NCI-H187 treated with DMSO at 0.1 percent for 48 hours (cell line): ENCODE measurements around the gene PIK3C2B.
"Not testable (repeated sequence)": the region's sequence is repeated elsewhere in the genome, so short reads cannot be mapped to it uniquely, and the experiment has no call there.

Experiments used
- DNase-seq: peaks from one replicate; lab custom pipeline; 2025; lab: John Stamatoyannopoulos, UW

The PIK3C2B gene

DNA sequence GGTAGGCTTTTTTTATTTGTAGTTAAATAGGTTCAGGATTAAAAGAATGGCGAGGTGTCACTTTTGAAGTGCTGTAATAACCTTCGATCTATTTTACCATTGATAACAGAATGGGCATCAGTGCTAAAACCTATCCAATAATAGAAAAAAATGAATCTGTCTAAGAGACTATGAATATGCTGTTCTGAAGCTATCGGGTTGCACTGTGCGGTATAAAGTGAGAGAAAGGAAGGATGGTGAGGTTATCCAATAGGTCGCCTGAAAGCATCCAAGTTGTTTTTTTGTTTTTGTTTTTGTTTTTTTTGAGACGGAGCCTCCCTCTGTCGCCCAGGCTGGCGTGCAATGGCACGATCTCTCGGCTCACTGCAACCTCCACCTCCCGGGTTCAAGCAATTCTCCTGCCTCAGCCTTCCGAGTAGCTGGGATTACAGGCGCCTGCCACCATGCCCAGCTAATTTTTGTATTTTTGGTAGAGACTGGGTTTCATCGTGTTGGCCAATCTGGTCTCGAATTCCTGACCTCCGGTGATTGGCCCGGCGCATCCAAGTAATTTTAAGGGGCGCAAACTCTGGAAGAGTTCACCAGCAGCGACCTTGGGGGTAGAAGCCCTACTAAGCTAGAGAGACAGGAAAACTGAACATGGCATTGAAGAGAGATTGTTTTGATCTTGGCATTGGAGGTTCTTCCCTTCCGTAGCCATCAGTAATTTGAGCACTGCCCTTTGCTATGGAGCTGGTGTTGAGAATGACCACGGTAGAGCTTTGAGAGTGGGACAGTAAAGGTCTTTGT is 12.9 kb upstream of the PIK3C2B start:
- DNase-seq: peak; percentile 38

DNA sequence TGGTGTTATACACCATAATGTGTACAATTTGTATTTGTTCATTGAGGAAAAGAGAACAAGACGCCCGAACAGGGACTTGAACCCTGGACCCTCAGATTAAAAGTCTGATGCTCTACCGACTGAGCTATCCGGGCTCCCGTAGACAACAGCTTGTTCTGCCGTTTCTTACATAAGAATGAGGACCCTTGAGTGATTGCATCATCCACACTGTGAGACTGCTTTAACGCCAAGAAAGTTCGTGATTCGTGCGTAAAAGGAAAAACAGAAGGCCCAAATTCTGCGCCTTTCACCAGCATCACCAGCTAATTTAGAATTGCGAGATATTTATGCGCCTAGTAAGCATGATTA is 12.3 kb upstream of the PIK3C2B start:
- peak; percentile 82 for DNase-seq

- DNase-seq: peak; percentile 84
Observed at GRCh38 chr1:204506201-204506968, 11.8 kb upstream of the PIK3C2B start.

GRCh38 chr1:204505674-204506200 is 11.1 kb upstream of the PIK3C2B start:
- DNase-seq: no peak

DNA sequence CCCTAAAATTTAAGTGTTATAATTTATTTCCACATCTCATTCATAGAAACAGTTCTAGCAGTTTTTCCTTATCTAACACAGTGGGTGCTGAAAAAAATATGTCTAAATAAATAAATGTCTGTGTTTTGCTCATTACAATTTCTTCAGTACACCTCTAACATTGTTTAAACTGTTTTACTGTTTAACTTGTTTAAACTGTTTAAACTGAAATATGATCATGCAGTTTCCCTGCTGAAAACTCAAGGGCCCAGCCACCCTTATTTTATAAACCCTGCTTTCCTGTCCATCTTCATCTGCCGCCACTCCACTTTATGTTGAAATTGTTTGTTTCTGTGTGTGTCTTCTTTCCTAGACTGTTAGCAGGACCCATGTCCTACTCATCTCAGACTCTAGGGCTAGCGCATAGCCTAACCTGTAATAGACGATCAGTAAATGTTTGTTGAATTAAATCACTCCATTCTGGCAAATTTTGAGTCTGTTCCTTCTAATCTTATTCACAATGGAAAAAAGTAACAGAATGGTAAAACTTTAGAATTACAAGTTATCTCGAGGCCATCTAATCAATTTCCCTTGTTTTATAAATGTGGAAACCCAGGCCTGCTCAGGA is 9.4 kb upstream of the PIK3C2B start:
- DNase-seq: peak; percentile 16

GRCh38 chr1:204503122-204503912 is 8.7 kb upstream of the PIK3C2B start:
- peak; percentile 89 for DNase-seq

- DNase-seq: no peak
Observed at GRCh38 chr1:204502241-204502640, 7.6 kb upstream of the PIK3C2B start.

- DNase-seq: no peak
Observed at GRCh38 chr1:204499511-204500468, 5.2 kb upstream of the PIK3C2B start.

GRCh38 chr1:204498981-204499380 is 4.4 kb upstream of the PIK3C2B start:
- DNase-seq: no peak

DNA sequence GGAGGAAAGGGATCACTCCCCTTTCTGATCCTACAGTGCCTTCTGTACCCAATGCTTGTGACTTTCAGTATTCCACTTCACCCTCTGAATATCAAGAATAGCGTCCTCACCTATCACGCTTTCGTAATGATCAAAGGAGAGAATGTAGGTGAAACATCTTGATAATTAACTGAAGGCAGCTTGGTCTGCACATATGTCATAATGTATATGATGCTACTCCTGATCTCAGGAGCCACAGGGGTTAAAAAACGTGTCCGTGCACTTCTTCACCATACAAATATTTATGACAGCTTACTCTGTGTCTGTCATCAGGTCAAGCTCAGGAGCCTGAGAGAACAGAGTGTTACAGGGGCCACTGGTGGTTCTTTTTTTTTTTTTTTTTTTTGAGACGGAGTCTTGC is 1.2 kb upstream of the PIK3C2B start:
- no peak for DNase-seq

DNA sequence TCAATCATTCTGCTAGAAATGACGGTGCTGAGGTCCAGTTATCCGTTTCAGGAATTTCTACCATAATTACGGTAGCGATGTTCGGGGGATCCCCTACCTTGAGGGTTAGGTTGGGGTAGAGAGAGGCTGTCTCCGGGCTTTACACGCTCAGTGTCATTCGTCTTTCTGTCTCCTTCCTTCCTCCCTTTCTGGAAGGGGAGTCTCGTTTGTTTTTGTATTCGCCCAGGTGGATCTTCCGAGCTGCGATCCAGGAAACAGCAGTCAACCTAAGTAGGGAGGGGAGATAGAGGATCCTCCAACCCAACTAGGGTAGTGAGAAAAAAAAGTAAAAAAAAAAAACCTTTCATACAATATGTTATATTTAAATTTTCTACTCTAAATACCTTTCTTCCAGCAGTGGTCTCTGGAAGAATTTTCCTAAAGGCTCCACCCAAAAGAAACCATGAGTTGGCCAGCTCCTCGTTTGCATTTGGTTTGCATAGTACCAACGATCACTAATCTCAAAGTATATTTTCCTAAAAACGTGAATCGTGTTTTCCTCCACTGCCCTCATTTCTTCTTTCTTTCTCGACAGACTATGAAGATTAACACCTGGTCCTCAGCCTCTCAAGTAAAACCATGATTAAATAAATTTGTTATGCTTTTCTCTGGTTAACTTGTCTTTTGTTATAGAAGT is 611 bp upstream of the PIK3C2B start:
- DNase-seq: no peak

- no peak for DNase-seq
Observed at GRCh38 chr1:204493984-204494280, 673 bp downstream of the PIK3C2B start.

DNA sequence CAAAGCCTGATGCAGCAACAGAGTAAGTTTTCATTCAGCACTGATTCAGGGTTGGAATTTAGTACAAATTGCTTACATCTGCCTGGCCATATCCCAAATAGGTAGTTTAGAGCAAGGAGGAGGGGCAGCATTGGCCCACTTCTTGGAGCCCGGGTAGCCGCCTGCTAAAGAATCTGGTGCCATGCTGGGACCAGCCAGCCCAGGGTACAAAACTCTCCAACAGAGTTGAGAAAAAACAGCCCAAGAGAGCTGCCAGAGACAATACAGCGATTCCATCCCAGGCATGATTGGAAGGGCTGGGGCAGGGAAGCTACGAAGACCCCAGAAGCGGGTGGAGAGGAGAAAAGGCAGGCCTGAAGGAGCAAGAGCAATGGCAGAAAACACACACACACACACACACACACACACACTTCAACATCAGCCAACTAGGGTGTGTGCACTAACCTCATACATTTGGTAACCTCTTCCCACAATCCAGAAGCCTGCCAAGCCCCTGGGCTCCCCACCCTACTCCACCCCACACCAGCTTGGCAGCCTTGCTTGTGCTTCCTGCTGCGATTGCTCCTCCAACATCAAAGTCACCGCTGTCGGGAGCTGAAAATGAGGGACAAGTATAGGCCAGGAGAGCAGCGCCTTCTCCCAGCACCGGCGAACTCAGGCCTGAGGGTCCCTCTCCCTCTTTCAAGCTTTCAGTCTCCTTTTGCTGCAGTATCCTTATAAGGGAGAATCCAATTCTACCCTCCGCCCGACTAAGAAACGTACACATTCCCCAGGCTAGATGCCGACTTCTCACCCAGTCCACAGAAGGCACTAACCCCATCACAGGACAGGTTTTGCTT is 1.2 kb downstream of the PIK3C2B start:
- DNase-seq: no peak

DNA sequence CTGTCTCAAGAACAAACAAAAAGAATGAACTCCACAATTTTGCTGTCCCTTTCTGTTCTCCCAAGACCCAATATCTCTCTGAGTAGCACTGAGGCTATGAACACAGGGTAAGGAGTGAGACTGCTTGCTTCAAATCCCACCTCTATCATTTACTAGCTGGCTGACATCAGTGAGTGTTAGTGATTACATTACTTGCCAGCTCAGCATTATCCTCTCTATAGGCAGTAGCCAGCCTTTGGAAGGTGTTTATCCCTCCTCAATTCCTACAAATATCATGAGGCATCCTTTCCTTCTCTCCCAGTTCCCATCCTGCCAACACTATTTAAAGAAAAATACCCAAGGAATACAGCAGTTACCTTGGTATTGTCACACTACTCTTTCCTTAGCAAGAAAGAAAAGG is 3.0 kb downstream of the PIK3C2B start:
- no peak for DNase-seq

DNA sequence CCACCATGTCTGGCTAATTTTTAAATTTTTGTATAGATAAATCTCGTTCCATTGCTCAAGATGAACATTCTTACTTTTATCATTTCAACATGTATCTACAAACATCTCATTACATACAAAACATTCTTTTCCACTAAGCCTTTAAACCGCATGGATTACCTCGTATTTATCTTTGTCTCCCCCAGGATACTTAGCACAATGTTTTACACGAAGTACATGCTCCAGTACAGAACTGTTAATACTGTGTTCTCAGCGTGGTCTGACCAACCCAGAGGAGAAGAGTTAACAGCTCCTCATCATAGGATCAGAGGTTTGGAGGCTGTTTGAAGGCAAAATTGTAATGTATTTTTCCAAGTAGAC is 7.4 kb downstream of the PIK3C2B start:
- DNase-seq: no peak

- DNase-seq: not testable (repeated sequence)
Observed at GRCh38 chr1:204486513-204487255, 7.9 kb downstream of the PIK3C2B start.

DNA sequence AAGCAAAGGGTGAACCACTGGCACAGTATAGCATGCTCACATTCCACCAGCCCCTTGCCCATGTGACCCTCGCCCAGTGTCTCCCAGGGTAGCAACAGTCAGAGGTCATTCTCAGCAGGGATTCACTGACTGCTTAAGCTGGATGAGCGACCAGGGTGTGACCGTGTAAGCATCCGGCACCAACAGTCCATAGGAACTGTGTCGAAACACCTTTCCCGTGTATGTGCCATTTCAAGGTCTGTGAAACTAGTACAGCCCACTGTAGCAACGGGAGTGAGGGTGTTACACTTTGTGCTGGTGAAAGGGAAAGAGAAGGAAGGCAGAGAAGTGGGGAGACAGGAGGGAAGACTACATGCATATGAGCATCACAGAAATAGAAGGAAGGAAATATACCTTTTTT is 10.8 kb downstream of the PIK3C2B start:
- no peak for DNase-seq

- DNase-seq: peak; percentile 55
Observed at GRCh38 chr1:204480515-204480914, 14.1 kb downstream of the PIK3C2B start.
